Endothelial cell of umbilical vein (primary cell): Measurements from ENCODE around the gene ARHGAP10.

Experiments used
- CTCF ChIP-seq, 2 donors: IDR thresholded peaks; 1 replicate in 1 of 2; 2 replicates in 1 of 2; pipeline ENCODE4 v1.5.1; 2011; ENCODE audit warnings: low read length in 2 of 2, mild to moderate bottlenecking in 2 of 2, moderate library complexity in 2 of 2, control low read depth in 1 of 2, inconsistent platforms in 1 of 2, low read depth in 1 of 2; ENCODE audit not compliant: insufficient read depth in 1 of 2; ENCODE audit errors: extremely low read depth in 1 of 2
- EZH2 ChIP-seq: IDR thresholded peaks from 2 replicates; pipeline ENCODE4 v1.6.1; 2012; ENCODE audit warnings: borderline replicate concordance, low read depth, mild to moderate bottlenecking, moderate library complexity, low read length, inconsistent platforms; ENCODE audit not compliant: severe bottlenecking
- JUN ChIP-seq: IDR thresholded peaks from 2 replicates; pipeline ENCODE4 v1.6.1; 2011; ENCODE audit warnings: borderline replicate concordance, low read depth; ENCODE audit not compliant: insufficient read length, insufficient read depth
- MAX ChIP-seq: IDR thresholded peaks from 2 replicates; pipeline ENCODE4 v1.6.1; 2011; ENCODE audit not compliant: insufficient read depth, insufficient read length

DNA sequence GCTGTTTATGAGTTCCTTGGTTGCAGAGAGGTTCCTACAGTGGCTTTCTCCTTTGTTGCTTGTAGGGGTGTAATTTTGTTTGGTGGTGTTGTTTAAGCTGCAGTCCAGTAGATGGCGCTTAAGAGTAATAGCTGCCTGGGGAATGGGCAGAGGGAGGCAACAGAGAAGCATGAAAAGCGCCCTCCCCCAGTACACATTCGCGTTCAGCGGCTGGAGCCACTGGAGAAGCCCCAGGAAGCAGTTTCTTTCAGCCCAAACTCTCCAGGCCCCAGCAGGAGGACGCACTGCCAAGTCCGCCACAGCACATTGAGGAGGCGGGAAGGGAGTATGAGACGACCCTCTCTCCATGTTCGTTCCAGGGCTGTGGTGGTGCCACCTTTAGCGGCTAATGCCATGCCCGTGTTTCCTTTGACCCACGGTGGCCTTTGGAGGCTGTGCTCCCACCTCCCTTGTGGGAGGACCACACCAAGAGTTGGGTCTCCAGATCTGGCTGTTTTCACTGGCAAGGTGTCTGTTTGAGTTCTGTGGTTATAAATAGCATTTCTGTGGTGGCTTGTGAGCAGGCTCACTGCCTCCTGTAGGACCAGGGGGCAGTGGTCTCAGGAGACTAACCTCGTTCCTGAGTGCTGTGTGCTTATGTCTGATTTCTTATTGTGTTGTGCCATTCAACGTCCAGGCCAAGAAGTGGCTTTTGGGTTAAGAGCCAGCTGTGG lies 252.3 kb downstream of the ARHGAP10 start:
- TF ChIP-seq EZH2 (no peak), CTCF (IDR thresholded peaks at IDR 0.05; ENCODE audit: extremely low read depth in 1 of 2, insufficient read depth in 1 of 2, low read depth in 1 of 2, low read length in 2 of 2) (peak; percentile 73 to 80), JUN (no peak), MAX (no peak)
